Tibial artery (tissue), 4 donors: Measurements from ENCODE around the gene TEKT1.
"Not testable (repeated sequence)": the region's sequence is repeated elsewhere in the genome, so short reads cannot be mapped to it uniquely, and the experiment has no call there.

Source experiments
- DNase-seq, 2 donors: peaks; one replicate each; pipeline ENCODE4 v3.0.0-alpha.2; 2019
- H3K27ac ChIP-seq, 2 donors: fragments of 200-600 bp; sonication (generic) in 1 of 2; 1 replicate in 1 of 2; 2 replicates in 1 of 2; pipeline ENCODE4 v1.5.1; 2018 to 2019; ENCODE audit warnings: mild to moderate bottlenecking in 1 of 2
- H3K27me3 ChIP-seq, 2 donors: fragments of 200-600 bp; sonication (generic) in 1 of 2; one replicate each; pipeline versions ENCODE4 v1.5.1 to v1.6.0; 2016 to 2019
- H3K36me3 ChIP-seq, 3 donors: fragments of 200-600 bp; sonication (generic) in 2 of 3; one replicate each; pipeline ENCODE4 v1.5.1; 2016 to 2019; ENCODE audit warnings: mild to moderate bottlenecking in 2 of 3
- H3K4me1 ChIP-seq, 4 donors: fragments of 200-600 bp; sonication (generic) in 2 of 4; 1 replicate in 3 of 4; 2 replicates in 1 of 4; pipeline ENCODE4 v1.5.1; 2016 to 2019
- H3K4me3 ChIP-seq, 2 donors: fragments of 200-600 bp; sonication (generic) in 1 of 2; 1 replicate in 1 of 2; 2 replicates in 1 of 2; pipeline ENCODE4 v1.5.1; 2018 to 2019; ENCODE audit warnings: mild to moderate bottlenecking in 2 of 2
- H3K9me3 ChIP-seq, 3 donors: fragments of 200-600 bp; sonication (generic) in 1 of 3; one replicate each; pipeline ENCODE4 v1.5.1; 2016 to 2019
- intact Hi-C: fragments of 100-400 bp; cut with DNase I; formaldehyde crosslinking; loops from one replicate; pipeline ENCODE4 v1.15.0; 2023; ENCODE audit warnings: low total_unique reads
- TF ChIP-seq, protein P1 (sequence below), 2 experiments: fragments of 200-600 bp in 1 of 2; fragments of 450-650 bp in 1 of 2; IDR thresholded peaks; one replicate each; pipeline ENCODE4 v1.5.1; 2017 to 2019; ENCODE audit warnings: antibody characterized with exemption in 2 of 2, mild to moderate bottlenecking in 1 of 2, moderate library complexity in 1 of 2

The TEKT1 gene

DNA sequence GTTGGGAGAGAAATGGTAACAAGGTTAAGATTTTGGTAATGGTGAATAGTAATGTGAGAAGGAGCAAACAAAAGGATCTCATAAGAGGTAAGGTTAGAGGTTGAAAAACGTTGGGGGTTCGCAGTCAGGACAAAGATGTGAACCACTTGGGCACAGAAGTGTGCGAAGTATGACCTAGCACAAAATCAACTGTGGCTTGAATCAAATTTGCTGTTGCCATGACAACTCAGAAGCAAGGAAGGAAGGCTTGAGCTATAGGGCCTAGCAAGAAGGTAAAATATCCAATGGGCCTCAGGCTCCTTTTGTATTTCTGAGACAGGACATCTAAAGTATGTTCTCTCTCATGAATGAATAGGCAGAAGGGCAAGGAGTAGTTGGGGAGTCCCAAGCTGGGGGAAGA is 24.5 kb upstream of the TEKT1 start:
- no peak for DNase-seq
- intact Hi-C loops: loop anchor here (10.0 kb wide), 1 partner anchor 161 kb away; no protein-coding TSS in a partner anchor
- H3K27ac ChIP-seq: no peak overlapping the region
- no peak overlapping the region for H3K4me3 ChIP-seq
- H3K4me1 ChIP-seq: no peaks in the 10 kb centered on the region
- TF ChIP-seq, protein P1, sequence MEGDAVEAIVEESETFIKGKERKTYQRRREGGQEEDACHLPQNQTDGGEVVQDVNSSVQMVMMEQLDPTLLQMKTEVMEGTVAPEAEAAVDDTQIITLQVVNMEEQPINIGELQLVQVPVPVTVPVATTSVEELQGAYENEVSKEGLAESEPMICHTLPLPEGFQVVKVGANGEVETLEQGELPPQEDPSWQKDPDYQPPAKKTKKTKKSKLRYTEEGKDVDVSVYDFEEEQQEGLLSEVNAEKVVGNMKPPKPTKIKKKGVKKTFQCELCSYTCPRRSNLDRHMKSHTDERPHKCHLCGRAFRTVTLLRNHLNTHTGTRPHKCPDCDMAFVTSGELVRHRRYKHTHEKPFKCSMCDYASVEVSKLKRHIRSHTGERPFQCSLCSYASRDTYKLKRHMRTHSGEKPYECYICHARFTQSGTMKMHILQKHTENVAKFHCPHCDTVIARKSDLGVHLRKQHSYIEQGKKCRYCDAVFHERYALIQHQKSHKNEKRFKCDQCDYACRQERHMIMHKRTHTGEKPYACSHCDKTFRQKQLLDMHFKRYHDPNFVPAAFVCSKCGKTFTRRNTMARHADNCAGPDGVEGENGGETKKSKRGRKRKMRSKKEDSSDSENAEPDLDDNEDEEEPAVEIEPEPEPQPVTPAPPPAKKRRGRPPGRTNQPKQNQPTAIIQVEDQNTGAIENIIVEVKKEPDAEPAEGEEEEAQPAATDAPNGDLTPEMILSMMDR (IDR thresholded peaks at IDR 0.05): no peak
- H3K9me3 ChIP-seq: no peaks in the 10 kb centered on the region
- peaks cover 0 to 9% of the 10 kb centered on the region in 2 donors for H3K27me3 ChIP-seq
- no peaks in the 10 kb centered on the region for H3K36me3 ChIP-seq

DNA sequence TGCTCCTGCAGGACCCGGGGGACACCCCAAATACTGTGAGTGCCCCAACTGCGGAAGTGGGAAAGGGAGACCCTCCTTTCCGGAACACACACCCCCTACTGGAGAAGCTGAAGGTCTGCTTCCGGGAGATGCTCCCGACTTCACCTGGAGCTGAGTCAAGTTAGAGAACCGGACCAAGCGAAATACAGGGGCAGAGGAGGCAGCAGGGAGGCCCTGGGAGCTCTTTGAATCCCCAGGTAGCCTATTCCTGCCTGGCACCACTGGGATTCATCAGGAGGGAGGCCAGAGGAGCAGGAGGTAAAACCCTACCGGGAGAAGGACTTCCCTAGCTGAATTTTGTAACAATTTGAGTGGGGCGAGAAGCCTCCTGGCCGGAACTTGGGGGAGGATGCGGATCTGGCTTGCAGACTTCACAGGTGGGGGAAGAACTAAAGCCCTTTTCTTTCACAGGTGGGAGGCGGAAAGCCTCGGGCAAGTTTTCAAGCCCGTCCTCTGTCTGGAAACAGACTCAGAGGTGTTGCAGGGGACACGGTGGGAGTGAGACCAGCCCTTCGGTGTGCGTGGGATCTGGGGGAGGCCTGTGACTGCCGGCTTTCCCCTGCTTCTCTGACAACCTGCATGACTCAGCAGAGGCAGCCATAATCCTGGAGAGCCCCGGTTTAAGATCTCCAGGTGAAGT is 22.4 kb upstream of the TEKT1 start:
- Histone ChIP-seq H3K36me3 (no peaks in the 10 kb centered on the region), H3K9me3 (no peaks in the 10 kb centered on the region), H3K27me3 (peaks cover 0 to 13% of the 10 kb centered on the region in 2 donors), H3K4me3 (no peak overlapping the region), H3K4me1 (no peaks in the 10 kb centered on the region), H3K27ac (no peak overlapping the region)
- no peak for DNase-seq
- intact Hi-C loops: loop anchor here (10.0 kb wide), 1 partner anchor 159 kb away; no protein-coding TSS in a partner anchor
- TF ChIP-seq, protein P1 (IDR thresholded peaks at IDR 0.05): no peak

DNA sequence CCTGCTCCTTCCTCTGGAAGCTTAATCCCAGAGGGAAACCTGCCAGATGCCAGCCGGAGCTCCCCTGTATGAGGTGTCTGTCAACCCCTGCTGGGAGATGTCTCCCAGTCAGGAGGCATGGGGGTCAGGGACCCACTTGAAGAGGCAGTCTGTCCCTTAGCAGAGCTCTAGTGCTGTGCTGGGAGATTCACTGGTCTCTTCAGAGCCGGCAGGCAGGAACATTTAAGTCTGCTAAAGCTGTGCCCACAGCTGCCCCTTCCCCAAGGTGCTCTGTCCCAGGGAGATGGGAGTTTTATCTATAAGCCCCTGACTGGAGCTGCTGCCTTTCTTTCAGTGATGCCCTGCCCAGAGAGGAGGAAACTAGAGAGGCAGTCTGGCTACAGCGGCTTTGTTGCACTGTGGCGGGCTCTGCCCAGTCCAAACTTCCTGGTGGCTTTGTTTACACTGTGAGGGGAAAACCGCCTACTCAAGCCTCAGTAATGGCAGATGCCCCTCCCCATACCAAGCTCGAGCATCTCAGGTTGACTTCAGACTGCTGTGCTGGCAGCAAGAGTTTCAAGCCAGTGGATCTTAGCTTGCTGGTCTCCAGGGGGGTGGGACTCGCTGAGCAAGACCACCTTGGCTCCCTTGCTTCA is 17.1 kb upstream of the TEKT1 start:
- H3K9me3 ChIP-seq, H3K27ac ChIP-seq, H3K4me3 ChIP-seq, DNase-seq, H3K4me1 ChIP-seq, intact Hi-C loops, H3K36me3 ChIP-seq: not testable (repeated sequence)
- H3K27me3 ChIP-seq: peaks cover 0 to 15% of the 10 kb centered on the region in 2 donors

DNA sequence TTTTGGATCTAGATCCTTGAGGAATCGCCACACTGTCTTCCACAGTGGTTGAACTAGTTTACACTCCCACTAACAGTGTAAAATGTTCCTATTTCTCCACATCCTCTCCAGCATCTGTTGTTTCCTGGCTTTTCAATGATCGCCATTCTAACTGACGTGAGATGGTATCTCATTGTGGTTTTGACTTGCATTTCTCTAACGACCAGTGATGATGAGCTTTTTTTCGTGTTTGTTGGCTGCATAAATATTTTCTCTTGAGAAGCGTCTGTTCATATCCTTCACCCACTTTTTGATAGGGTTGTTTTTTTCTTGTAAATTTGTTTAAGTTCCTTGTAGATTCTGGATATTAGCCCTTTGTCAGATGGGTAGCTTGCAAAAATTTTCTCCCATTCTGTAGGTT is 14.6 kb upstream of the TEKT1 start:
- H3K27ac ChIP-seq, H3K9me3 ChIP-seq, DNase-seq, H3K36me3 ChIP-seq, intact Hi-C loops, H3K4me3 ChIP-seq, H3K4me1 ChIP-seq: not testable (repeated sequence)
- peaks cover 0 to 27% of the 10 kb centered on the region in 2 donors for H3K27me3 ChIP-seq

DNA sequence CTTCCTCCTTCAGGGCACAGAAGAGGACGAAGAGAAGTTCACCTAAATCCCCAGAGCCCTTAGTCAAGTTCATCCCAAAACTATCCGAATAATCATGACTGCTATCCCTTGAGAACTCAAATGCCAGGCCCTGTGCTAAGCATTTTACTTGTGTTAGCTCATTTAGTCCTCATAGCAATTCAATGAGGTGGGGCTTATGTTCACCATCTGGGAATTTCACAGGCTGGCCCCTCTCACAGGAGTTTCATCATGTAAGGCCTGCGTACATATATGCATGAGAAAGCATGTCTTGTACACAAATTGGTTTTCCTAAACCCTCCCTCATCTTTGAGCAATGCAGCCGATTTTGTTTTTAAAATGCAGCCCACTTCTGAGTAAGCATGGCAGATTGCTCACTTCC is 12.9 kb upstream of the TEKT1 start:
- H3K27ac ChIP-seq, DNase-seq, H3K4me1 ChIP-seq, H3K4me3 ChIP-seq, H3K36me3 ChIP-seq, H3K9me3 ChIP-seq, intact Hi-C loops: not testable (repeated sequence)
- peaks cover 0 to 33% of the 10 kb centered on the region in 2 donors for H3K27me3 ChIP-seq

DNA sequence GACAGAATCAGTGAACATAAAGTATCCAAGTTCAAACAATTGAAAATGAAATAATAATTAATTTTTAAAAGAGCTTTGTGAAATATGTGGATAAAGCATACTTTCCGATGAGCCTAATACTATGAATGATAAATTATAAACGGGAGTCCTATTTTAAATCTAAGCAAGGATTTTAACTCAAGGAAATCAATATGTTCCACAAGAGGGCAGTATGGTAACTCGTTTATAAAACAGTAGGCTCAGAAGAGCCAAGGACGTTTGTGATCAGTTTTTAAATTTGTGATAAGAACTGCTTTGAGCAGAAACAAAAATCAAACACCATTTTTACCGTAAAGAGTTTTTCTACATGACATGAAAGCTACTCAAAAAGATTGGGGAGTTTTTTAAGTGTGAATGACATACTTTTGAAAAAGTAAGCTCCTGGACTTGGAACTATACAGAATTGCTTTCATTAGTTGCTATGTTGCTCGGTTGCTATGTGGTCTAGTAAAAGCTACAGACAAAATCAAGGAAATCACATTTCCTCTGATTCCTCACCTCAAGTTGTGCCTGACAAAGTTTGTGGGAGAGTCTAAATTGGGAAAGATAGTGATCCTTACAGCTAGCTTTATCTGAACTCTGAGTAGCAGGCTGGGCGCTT is 11.8 kb upstream of the TEKT1 start:
- TF ChIP-seq, protein P1 (IDR thresholded peaks at IDR 0.05): peak; percentile 43 to 52
- Histone ChIP-seq H3K27me3 (peaks cover 0 to 31% of the 10 kb centered on the region in 2 donors), H3K9me3 (no peaks in the 10 kb centered on the region), H3K27ac (no peak overlapping the region), H3K36me3 (no peaks in the 10 kb centered on the region), H3K4me1 (no peaks in the 10 kb centered on the region), H3K4me3 (no peak overlapping the region)
- intact Hi-C loops: no loop called here
- no peak for DNase-seq

DNA sequence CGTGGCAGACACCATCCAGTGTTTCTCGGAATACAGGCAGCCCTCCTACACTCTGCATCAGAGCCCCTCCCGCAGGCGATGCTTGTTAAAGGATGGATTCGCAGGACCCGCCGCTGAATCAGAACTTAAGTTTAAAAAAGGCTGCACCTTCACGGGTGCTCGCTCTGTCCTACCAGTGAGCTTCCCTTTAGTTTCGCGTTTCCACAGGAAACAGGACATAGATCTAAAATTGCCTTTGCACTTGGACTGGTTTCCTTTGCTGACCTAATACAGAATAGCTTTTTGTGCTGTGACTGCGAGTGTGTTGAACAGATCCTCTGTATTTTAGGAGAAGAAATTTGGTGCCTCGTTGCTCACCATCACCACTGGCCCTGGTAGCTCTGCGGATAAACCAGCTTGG is 10.2 kb upstream of the TEKT1 start:
- H3K4me1 ChIP-seq, H3K36me3 ChIP-seq, H3K9me3 ChIP-seq, intact Hi-C loops, H3K4me3 ChIP-seq, H3K27ac ChIP-seq, DNase-seq: not testable (repeated sequence)
- H3K27me3 ChIP-seq: peaks cover 0 to 41% of the 10 kb centered on the region in 2 donors
